PC-3 (cell line): ENCODE results near the gene NMRK2. TPM values are rescaled to one million over a fixed set of nuclear protein-coding genes. Genes with fewer than 3 reads are reported as not detected.

ENCODE experiments used
- ATAC-seq: fragments of 200-7000 bp; cut with Tn5 transposase; 2 replicates; pipeline ENCODE4 v1.9.1; 2020; ENCODE audit warnings: mild to moderate bottlenecking, moderate library complexity
- BruUV-seq: library from RNA; stranded (reverse); fragments of 400-500 nt; replicated peaks from 2 replicates; lab custom pipeline; 2021; lab: Mats Ljungman, UMichigan
- CTCF ChIA-PET: fragments of 300-600 bp; sonication (Branson Sonifier 250); formaldehyde crosslinking; loops from one replicate; lab custom pipeline; 2022; ENCODE audit warnings: antibody characterized with exemption; lab: Charles Lee
- POLR2A ChIA-PET: fragments of 300-600 bp; sonication (Branson Sonifier 250); formaldehyde crosslinking; loops from one replicate; lab custom pipeline; 2022; ENCODE audit warnings: antibody characterized with exemption; ENCODE audit not compliant: unreplicated experiment; lab: Charles Lee
- DNase-seq: peaks from one replicate; pipeline ENCODE4 v3.0.0-alpha.2; 2015
- H2AFZ ChIP-seq: fragments of 300-600 bp; sonication (generic); 2 replicates; pipeline ENCODE4 v1.6.0; 2016; ENCODE audit warnings: antibody characterized with exemption, low read length
- H3F3A ChIP-seq: fragments of 300-600 bp; sonication (generic); one replicate; pipeline ENCODE4 v1.6.0; 2017; ENCODE audit warnings: antibody characterized with exemption, low read length, control low read depth, mild to moderate bottlenecking; ENCODE audit not compliant: unreplicated experiment
- H3K27ac ChIP-seq: fragments of 300-600 bp; sonication (generic); 2 replicates; pipeline ENCODE4 v1.5.1; 2016; ENCODE audit warnings: mild to moderate bottlenecking, low read length
- H3K27me3 ChIP-seq: fragments of 300-600 bp; sonication (generic); 2 replicates; pipeline ENCODE4 v1.6.1; 2016; ENCODE audit warnings: low read length, mixed read lengths
- H3K36me3 ChIP-seq: fragments of 300-600 bp; sonication (generic); 2 replicates; pipeline ENCODE4 v1.6.1; 2016; ENCODE audit warnings: low read depth, mixed run types, low read length, mixed read lengths
- H3K4me1 ChIP-seq: fragments of 300-600 bp; sonication (generic); 2 replicates; pipeline ENCODE4 v1.5.1; 2016; ENCODE audit warnings: low read length; ENCODE audit not compliant: insufficient read depth
- H3K4me2 ChIP-seq: fragments of 300-600 bp; sonication (generic); 2 replicates; pipeline ENCODE4 v1.6.0; 2016; ENCODE audit warnings: low read length
- H3K4me3 ChIP-seq: fragments of 300-600 bp; sonication (generic); 2 replicates; pipeline ENCODE4 v1.5.1; 2016; ENCODE audit warnings: mild to moderate bottlenecking, low read length, mixed read lengths
- H3K79me2 ChIP-seq: fragments of 300-600 bp; sonication (generic); 2 replicates; pipeline ENCODE4 v1.6.1; 2017; ENCODE audit warnings: low read length, mixed read lengths
- H3K9ac ChIP-seq: fragments of 300-600 bp; sonication (generic); 2 replicates; pipeline ENCODE4 v1.6.0; 2016; ENCODE audit warnings: mild to moderate bottlenecking, low read length
- H3K9me2 ChIP-seq: fragments of 300-600 bp; sonication (generic); replicated peaks from 2 replicates; pipeline ENCODE4 v1.6.1; 2016; ENCODE audit warnings: mixed run types, low read length, mixed read lengths
- H3K9me3 ChIP-seq: fragments of 300-600 bp; sonication (generic); 2 replicates; pipeline ENCODE4 v1.6.1; 2016; ENCODE audit warnings: low read length, mixed read lengths
- H4K20me1 ChIP-seq: fragments of 300-600 bp; sonication (generic); 2 replicates; pipeline ENCODE4 v1.6.1; 2016; ENCODE audit warnings: low read length, mixed read lengths
- EZH2 ChIP-seq: fragments of 300-600 bp; sonication (generic); IDR thresholded peaks from one replicate; pipeline ENCODE4 v1.6.1; 2017; ENCODE audit warnings: antibody characterized with exemption, mild to moderate bottlenecking, low read length; ENCODE audit not compliant: unreplicated experiment
- EZH2phosphoT487 ChIP-seq: fragments of 300-600 bp; sonication (generic); IDR thresholded peaks from 2 replicates; pipeline ENCODE4 v1.6.1; 2018; ENCODE audit warnings: mild to moderate bottlenecking, antibody characterized with exemption, low read length, borderline replicate concordance
- intact Hi-C: fragments of 100-400 bp; cut with micrococcal nuclease; formaldehyde crosslinking; loops from 2 replicates; pipeline ENCODE4 v1.9.0; 2023
- total RNA-seq: library from RNA; depleted of rRNA; stranded (reverse); fragments of >200 nt; gene quantifications from 2 replicates; pipeline ENCODE4 v1.2.3, GENCODE V29; 2014
- TF ChIP-seq, protein P1 (sequence below): fragments of 300-600 bp; sonication (generic); conservative IDR thresholded peaks from 2 replicates; pipeline ENCODE4 v1.5.1; 2017; ENCODE audit warnings: antibody characterized with exemption, low read depth, mild to moderate bottlenecking, low read length

Gene NMRK2
- total RNA-seq, 1 experiment from 2014 or later, result not detected

DNA sequence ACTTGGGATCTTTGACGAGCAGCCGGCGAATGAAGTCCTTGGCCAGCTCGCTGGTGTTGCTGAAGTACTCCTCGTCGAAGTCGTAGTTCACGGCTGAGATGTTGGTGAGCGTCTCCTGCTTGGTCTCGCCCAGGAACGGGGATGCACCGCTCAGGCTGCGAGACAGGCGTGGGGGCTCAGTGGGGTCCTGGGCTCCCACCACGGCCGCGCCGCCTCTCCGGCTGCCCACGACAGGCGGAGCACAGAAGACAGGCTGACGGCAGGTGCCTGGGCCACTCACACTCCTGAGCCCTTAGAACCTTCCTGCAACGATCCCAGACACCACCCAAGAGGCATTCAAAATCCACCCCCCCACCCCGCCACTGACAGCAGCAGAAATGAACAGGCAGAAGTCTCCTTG is 28.1 kb downstream of the NMRK2 start:
- no peaks in the 10 kb centered on the region; the same call in 1 of the 2 replicates for H3K36me3 ChIP-seq
- no peak overlapping the region for H3K27ac ChIP-seq
- H3K4me1 ChIP-seq, result no peaks in the 10 kb centered on the region
- no TSS peak for BruUV-seq
- DNase-seq (no peak), ATAC-seq (no peak)
- intact Hi-C loops, result no loop called here
- H3K9me2 ChIP-seq, result no peaks in the 10 kb centered on the region
- H3F3A ChIP-seq, result no peaks in the 10 kb centered on the region
- no peak overlapping the region for H2AFZ ChIP-seq
- H3K9me3 ChIP-seq, result no peaks in the 10 kb centered on the region
- no peak for TF ChIP-seq EZH2
- TF ChIP-seq, protein P1, sequence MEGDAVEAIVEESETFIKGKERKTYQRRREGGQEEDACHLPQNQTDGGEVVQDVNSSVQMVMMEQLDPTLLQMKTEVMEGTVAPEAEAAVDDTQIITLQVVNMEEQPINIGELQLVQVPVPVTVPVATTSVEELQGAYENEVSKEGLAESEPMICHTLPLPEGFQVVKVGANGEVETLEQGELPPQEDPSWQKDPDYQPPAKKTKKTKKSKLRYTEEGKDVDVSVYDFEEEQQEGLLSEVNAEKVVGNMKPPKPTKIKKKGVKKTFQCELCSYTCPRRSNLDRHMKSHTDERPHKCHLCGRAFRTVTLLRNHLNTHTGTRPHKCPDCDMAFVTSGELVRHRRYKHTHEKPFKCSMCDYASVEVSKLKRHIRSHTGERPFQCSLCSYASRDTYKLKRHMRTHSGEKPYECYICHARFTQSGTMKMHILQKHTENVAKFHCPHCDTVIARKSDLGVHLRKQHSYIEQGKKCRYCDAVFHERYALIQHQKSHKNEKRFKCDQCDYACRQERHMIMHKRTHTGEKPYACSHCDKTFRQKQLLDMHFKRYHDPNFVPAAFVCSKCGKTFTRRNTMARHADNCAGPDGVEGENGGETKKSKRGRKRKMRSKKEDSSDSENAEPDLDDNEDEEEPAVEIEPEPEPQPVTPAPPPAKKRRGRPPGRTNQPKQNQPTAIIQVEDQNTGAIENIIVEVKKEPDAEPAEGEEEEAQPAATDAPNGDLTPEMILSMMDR, result no peak
- TF ChIP-seq EZH2phosphoT487, result no peak
- H3K9ac ChIP-seq, result no peak overlapping the region
- POLR2A ChIA-PET, result no interaction called here
- H3K79me2 ChIP-seq, result peaks cover 5% of the 10 kb centered on the region; the same call in 1 of the 2 replicates
- no peaks in the 10 kb centered on the region for H4K20me1 ChIP-seq
- no peaks in the 10 kb centered on the region for H3K27me3 ChIP-seq
- no peak overlapping the region for H3K4me2 ChIP-seq
- CTCF ChIA-PET, result no interaction called here
- no peak overlapping the region for H3K4me3 ChIP-seq

DNA sequence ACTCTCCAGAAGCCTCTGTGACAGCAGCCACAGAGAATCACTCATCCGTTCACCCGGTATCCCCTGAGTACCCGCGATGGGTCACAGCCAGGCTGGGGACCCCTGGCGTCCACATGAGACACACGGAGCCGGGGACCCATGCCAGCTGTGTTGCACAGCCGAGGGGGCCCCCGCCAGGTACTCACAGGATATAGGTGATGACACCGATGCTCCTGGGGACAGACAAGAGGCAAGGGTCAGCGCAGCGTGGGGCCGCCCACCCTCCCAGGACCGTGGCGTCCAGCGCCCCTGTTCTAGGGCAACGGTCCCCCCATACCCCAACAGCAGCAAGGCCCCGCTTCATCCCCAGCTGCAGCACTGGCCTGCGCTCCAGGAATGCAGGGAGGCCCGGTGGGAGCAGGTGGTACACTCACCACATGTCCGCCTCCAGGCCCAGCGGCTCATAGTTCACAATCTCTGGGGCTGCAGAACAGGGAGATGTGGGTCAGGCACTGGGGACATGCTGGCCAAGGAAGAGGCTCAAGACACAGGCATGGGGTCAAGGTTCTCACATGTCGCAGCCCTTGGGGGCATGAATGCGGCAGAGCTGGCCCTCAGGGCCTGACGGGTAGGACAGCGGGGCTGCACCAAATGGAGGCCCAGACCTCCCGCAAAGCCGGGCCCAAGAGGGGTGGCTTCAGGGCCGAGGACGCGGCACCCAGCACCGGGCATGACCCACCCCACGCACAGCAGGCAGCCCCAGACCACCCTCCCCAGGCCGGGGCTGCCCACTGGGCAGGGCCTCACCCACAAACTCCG is 30.8 kb downstream of the NMRK2 start:
- no peak overlapping the region for H3K9ac ChIP-seq
- CTCF ChIA-PET, result no interaction called here
- no peak overlapping the region for H3K4me2 ChIP-seq

More for the DNA sequence above, 30.8 kb downstream of the NMRK2 start:
- Histone ChIP-seq H3K9me2 (no peaks in the 10 kb centered on the region), H3K4me3 (no peak overlapping the region), H4K20me1 (no peaks in the 10 kb centered on the region), H3K36me3 (no peaks in the 10 kb centered on the region; the same call in 1 of the 2 replicates), H3K27ac (no peak overlapping the region), H3K27me3 (no peaks in the 10 kb centered on the region), H3K79me2 (peaks cover 29% of the 10 kb centered on the region), H3K9me3 (no peaks in the 10 kb centered on the region), H2AFZ (no peak overlapping the region), H3K4me1 (peaks cover 8% of the 10 kb centered on the region), H3F3A (no peaks in the 10 kb centered on the region)
- DNase-seq (no peak), ATAC-seq (no peak)
- intact Hi-C loops, result no loop called here
- TF ChIP-seq, protein P1, result no peak
- TF ChIP-seq EZH2phosphoT487 (no peak), EZH2 (no peak)
- BruUV-seq, result no TSS peak
- POLR2A ChIA-PET, result no interaction called here
